SJCRH30 (cell line): ENCODE data around the gene PELO. TPM values are rescaled to one million over a fixed set of nuclear protein-coding genes. Genes with fewer than 3 reads are reported as not detected.

Experiments
- total RNA-seq: library from RNA; depleted of rRNA; stranded (reverse); fragments of >200 nt; shearing (Covaris generic); gene quantifications from 2 replicates; pipeline ENCODE4 v1.2.3, GENCODE V29; 2014; rRNA removed

Gene PELO
- total RNA-seq, 1 experiment from 2014 or later: 17.0 TPM

Other genes starting within 250 kb of the PELO start
- 8.8 and 9.9 TPM in 2 replicates for gene ITGA1, start within 50 bp of the PELO start, total RNA-seq
- 0.15 and 0.26 TPM in 2 replicates for gene ITGA2, start 201.4 kb downstream of the PELO start, total RNA-seq